OCI-LY1 (cell line): Measurements from ENCODE around the gene RAF1.

Source experiments
- EZH2 ChIP-seq: fragments of 200-600 bp; sonication (generic), shearing (Covaris generic); IDR thresholded peaks from 2 replicates; pipeline ENCODE4 v1.8.0; 2017; ENCODE audit warnings: borderline replicate concordance, mixed run types, mild to moderate bottlenecking, antibody characterized with exemption, low read length, moderate library complexity, mixed read lengths
- TF ChIP-seq, protein P1 (sequence below): fragments of 200-600 bp; sonication (generic), shearing (Covaris generic); IDR thresholded peaks from 2 replicates; pipeline ENCODE4 v1.5.1; 2017; ENCODE audit warnings: mild to moderate bottlenecking, antibody characterized with exemption, low read length, moderate library complexity, mixed read lengths

DNA sequence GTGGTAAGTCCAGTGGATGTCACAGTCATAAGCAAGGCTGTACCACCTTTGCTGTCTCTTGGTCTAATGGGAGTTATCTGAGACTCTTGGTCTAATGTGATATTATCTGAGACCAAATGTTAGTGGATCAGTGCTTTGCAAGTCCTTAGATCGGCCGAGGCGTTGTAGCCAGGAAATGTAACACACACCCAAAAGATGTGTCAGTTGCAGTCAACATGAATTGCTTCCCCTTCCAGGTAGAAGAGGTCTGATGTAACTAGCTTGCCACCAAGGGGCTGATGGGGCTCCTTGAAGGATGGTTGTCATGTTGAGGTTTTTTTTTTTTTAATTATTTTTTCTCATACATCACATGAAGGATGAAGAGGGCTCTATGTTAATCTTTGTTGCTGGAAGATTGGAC is 45.4 kb upstream of the RAF1 start:
- no peak for TF ChIP-seq EZH2
- TF ChIP-seq, protein P1, sequence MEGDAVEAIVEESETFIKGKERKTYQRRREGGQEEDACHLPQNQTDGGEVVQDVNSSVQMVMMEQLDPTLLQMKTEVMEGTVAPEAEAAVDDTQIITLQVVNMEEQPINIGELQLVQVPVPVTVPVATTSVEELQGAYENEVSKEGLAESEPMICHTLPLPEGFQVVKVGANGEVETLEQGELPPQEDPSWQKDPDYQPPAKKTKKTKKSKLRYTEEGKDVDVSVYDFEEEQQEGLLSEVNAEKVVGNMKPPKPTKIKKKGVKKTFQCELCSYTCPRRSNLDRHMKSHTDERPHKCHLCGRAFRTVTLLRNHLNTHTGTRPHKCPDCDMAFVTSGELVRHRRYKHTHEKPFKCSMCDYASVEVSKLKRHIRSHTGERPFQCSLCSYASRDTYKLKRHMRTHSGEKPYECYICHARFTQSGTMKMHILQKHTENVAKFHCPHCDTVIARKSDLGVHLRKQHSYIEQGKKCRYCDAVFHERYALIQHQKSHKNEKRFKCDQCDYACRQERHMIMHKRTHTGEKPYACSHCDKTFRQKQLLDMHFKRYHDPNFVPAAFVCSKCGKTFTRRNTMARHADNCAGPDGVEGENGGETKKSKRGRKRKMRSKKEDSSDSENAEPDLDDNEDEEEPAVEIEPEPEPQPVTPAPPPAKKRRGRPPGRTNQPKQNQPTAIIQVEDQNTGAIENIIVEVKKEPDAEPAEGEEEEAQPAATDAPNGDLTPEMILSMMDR, result no peak
